Peyer's patch (tissue), 4 donors: Measurements from ENCODE around the gene ALG5. TPM values are rescaled to one million over a fixed set of nuclear protein-coding genes. Genes with fewer than 3 reads are reported as not detected.

Source experiments
- DNase-seq, 3 donors: peaks; one replicate each; pipeline ENCODE4 v3.0.0-alpha.2; 2017 to 2019
- H3K27ac ChIP-seq, 4 donors: fragments of 200-600 bp; sonication (generic); one replicate each; pipeline ENCODE4 v1.5.1; 2016 to 2019
- H3K27me3 ChIP-seq, 2 donors: fragments of 200-600 bp; sonication (generic); one replicate each; pipeline ENCODE4 v1.5.1; 2019
- H3K36me3 ChIP-seq, 3 donors: fragments of 200-600 bp; sonication (generic); one replicate each; pipeline ENCODE4 v1.5.1; 2016 to 2019
- H3K4me1 ChIP-seq, 4 donors: fragments of 200-600 bp; sonication (generic); one replicate each; pipeline ENCODE4 v1.5.1; 2016 to 2019
- H3K4me3 ChIP-seq, 4 donors: fragments of 200-600 bp; sonication (generic); 1 replicate in 3 of 4; 2 replicates in 1 of 4; pipeline ENCODE4 v1.5.1; 2016 to 2019; ENCODE audit warnings: mild to moderate bottlenecking in 1 of 4
- H3K9me3 ChIP-seq, 4 donors: fragments of 200-600 bp; sonication (generic); one replicate each; pipeline ENCODE4 v1.5.1; 2016 to 2019; ENCODE audit warnings: mild to moderate bottlenecking in 1 of 4
- CTCF ChIP-seq, 6 experiments: fragments of 450-650 bp in 4 of 6; fragments of 200-600 bp in 2 of 6; sonication (generic) in 1 of 6; IDR thresholded peaks; one replicate each; pipeline ENCODE4 v1.5.1; 2017 to 2019; ENCODE audit warnings: antibody characterized with exemption in 6 of 6, mild to moderate bottlenecking in 3 of 6, moderate library complexity in 1 of 6
- POLR2A ChIP-seq, 2 donors: fragments of 450-650 bp; IDR thresholded peaks; one replicate each; pipeline ENCODE4 v1.5.1; 2017; ENCODE audit warnings: antibody characterized with exemption in 2 of 2, mild to moderate bottlenecking in 2 of 2, moderate library complexity in 2 of 2
- total RNA-seq, 4 donors: library from RNA; depleted of rRNA; stranded (reverse); fragments of >200 nt; gene quantifications; one replicate each; pipeline ENCODE4 v1.1.0, GENCODE V29; 2016

Gene ALG5
- total RNA-seq, 4 donors from 2014 or later, result 21.3 to 25.4 (median 22.3) TPM

DNA sequence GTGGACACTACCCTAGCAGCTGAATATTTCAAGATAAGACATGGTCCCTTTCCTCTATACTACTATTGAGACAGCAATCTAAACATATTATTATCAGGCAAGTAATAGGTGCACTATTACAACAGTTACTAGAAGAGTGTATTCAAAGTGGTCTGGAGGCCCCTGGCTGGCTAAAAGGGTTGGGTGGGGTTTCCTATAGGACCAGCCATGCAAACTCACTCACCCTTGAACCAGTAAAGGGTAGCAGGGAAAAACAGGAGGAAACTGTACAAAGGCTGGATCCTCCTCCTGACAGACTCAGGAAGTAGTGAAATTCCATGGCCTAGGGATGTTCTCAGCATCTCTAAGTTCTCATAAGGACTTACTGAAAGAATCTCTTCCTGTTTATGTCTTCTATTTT lies 86.8 kb downstream of the ALG5 start:
- TF ChIP-seq CTCF (IDR thresholded peaks at IDR 0.05) (no peak), POLR2A (IDR thresholded peaks at IDR 0.05) (no peak)
- H3K4me3 ChIP-seq, result no peak overlapping the region
- H3K27ac ChIP-seq, result no peak overlapping the region
- no peaks in the 10 kb centered on the region for H3K4me1 ChIP-seq
- DNase-seq, result no peak
- no peaks in the 10 kb centered on the region for H3K9me3 ChIP-seq
- no peaks in the 10 kb centered on the region for H3K36me3 ChIP-seq
- no peaks in the 10 kb centered on the region for H3K27me3 ChIP-seq

DNA sequence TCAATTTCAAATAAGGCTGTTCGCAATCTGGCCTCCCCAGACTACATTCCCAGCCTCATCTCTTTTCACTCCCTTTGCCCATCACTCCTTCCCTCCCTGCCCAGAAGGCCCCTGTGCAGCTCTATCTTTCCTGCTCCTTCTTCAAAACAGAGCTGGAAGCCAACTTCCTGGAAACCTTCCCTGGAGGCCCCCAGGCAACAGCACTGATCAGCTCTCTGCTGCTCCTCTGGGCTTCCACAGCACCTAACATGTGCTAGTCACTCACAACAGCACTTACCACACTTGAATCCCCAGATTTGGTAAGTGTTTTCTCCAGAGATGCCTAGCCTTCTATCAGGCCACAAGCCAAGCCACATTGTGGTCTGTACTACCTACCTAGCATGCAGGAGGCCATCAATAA lies 88.6 kb downstream of the ALG5 start:
- no peak for DNase-seq
- H3K27me3 ChIP-seq, result no peaks in the 10 kb centered on the region
- H3K36me3 ChIP-seq, result no peaks in the 10 kb centered on the region
- no peak overlapping the region for H3K4me3 ChIP-seq
- no peaks in the 10 kb centered on the region for H3K9me3 ChIP-seq
- TF ChIP-seq POLR2A (IDR thresholded peaks at IDR 0.05), result no peak
- no peak for TF ChIP-seq CTCF (IDR thresholded peaks at IDR 0.05)
- H3K27ac ChIP-seq, result no peak overlapping the region
- H3K4me1 ChIP-seq, result no peaks in the 10 kb centered on the region

GRCh38 chr13:36907821-36908220 lies 91.3 kb downstream of the ALG5 start:
- no peak for DNase-seq
- H3K36me3 ChIP-seq, result no peaks in the 10 kb centered on the region
- no peaks in the 10 kb centered on the region for H3K4me1 ChIP-seq
- no peaks in the 10 kb centered on the region for H3K9me3 ChIP-seq
- no peaks in the 10 kb centered on the region for H3K27me3 ChIP-seq
- TF ChIP-seq POLR2A (IDR thresholded peaks at IDR 0.05) (no peak), CTCF (IDR thresholded peaks at IDR 0.05) (no peak)
- H3K27ac ChIP-seq, result no peak overlapping the region
- H3K4me3 ChIP-seq, result no peak overlapping the region

- Histone ChIP-seq H3K4me3 (no peak overlapping the region), H3K9me3 (no peaks in the 10 kb centered on the region), H3K27me3 (no peaks in the 10 kb centered on the region), H3K27ac (no peak overlapping the region), H3K36me3 (no peaks in the 10 kb centered on the region), H3K4me1 (no peaks in the 10 kb centered on the region)
- TF ChIP-seq CTCF (IDR thresholded peaks at IDR 0.05), result no peak
- no peak for TF ChIP-seq POLR2A (IDR thresholded peaks at IDR 0.05)
- DNase-seq, result no peak
These were observed 91.9 kb downstream of the ALG5 start for GRCh38 chr13:36907266-36907665.

- no peak overlapping the region for H3K27ac ChIP-seq
- DNase-seq, result no peak
These were observed 93.2 kb downstream of the ALG5 start for GRCh38 chr13:36905944-36906343.

More at GRCh38 chr13:36905944-36906343, 93.2 kb downstream of the ALG5 start:
- Histone ChIP-seq H3K36me3 (no peaks in the 10 kb centered on the region), H3K27me3 (no peaks in the 10 kb centered on the region), H3K4me1 (no peaks in the 10 kb centered on the region), H3K4me3 (no peak overlapping the region), H3K9me3 (no peaks in the 10 kb centered on the region)
- TF ChIP-seq CTCF (IDR thresholded peaks at IDR 0.05), result no peak
- no peak for TF ChIP-seq POLR2A (IDR thresholded peaks at IDR 0.05)
